H1 (cell line): ENCODE data around the gene TP53I3. TPM values are rescaled to one million over a fixed set of nuclear protein-coding genes. Genes with fewer than 3 reads are reported as not detected.

Experiments used
- CREB1 ChIP-seq: IDR thresholded peaks from 2 replicates; pipeline ENCODE4 v1.6.1; 2012; ENCODE audit warnings: inconsistent platforms
- CTBP2 ChIP-seq: IDR thresholded peaks from 2 replicates; pipeline ENCODE4 v1.7.0; 2011; ENCODE audit warnings: borderline replicate concordance, mild to moderate bottlenecking, moderate library complexity, mixed read lengths, low read length; ENCODE audit not compliant: insufficient read depth, insufficient read length
- polyA plus RNA-seq, 7 experiments: library from polyadenylated mRNA; depleted of rRNA in 3 of 7; stranded (reverse) in 5 of 7; unstranded in 2 of 7; fragments of >200 nt in 5 of 7; fragments of 200-250 nt in 2 of 7; gene quantifications; 1 replicate in 5 of 7; 2 replicates in 1 of 7; 4 replicates in 1 of 7; pipeline versions ENCODE4 v1.2.1 to v1.2.3, GENCODE V29; 2011 to 2013; ENCODE audit warnings: missing spikeins in 2 of 7, mixed read lengths in 2 of 7
- total RNA-seq: library from RNA; stranded (reverse); fragmentation: NEBNext Ultra II Directional; extraction: Animal tissue kit (Norgen Biotek cat#: 25700); gene quantifications from 2 replicates; pipeline ENCODE4 v1.2.1, GENCODE V29; 2021

The TP53I3 gene
- total and polyA plus RNA-seq, 2 of the 8 experiments (the other 6 are each of a cell fraction or from before 2014, with no cell fraction given) = 29.4 to 34.5 TPM

GRCh38 chr2:24054366-24055010 lies 30.1 kb downstream of the TP53I3 start (continued):
- no peak for TF ChIP-seq CTBP2
- TF ChIP-seq CREB1 = no peak
- TF ChIP-seq, all 59 proteins: peak for 0
